Muscle of leg (tissue), 11 donors: Measurements from ENCODE around the gene CD96. TPM values are rescaled to one million over a fixed set of nuclear protein-coding genes. Genes with fewer than 3 reads are reported as not detected.
A peak's percentile ranks its signal among the peaks of the same experiment; 100 is the strongest.
"Not testable (repeated sequence)": the region's sequence is repeated elsewhere in the genome, so short reads cannot be mapped to it uniquely, and the experiment has no call there.

Experiments
- DNase-seq: peaks from one replicate; pipeline ENCODE4 v3.0.0; 2013
- H3K27ac ChIP-seq: one replicate; pipeline ENCODE4 v1.5.1; 2013; ENCODE audit warnings: mild to moderate bottlenecking, low read length, control low read depth
- H3K27me3 ChIP-seq: one replicate; pipeline ENCODE4 v1.6.1; 2013; ENCODE audit warnings: low read length; ENCODE audit not compliant: control insufficient read depth, insufficient read depth
- H3K36me3 ChIP-seq: one replicate; pipeline ENCODE4 v1.6.1; 2013; ENCODE audit warnings: low read length; ENCODE audit not compliant: control insufficient read depth, insufficient read depth
- H3K4me1 ChIP-seq: one replicate; pipeline ENCODE4 v1.6.1; 2013; ENCODE audit warnings: low read length; ENCODE audit not compliant: control insufficient read depth, insufficient read depth
- H3K4me3 ChIP-seq: one replicate; pipeline ENCODE4 v1.5.1; 2013; ENCODE audit warnings: low read length, control low read depth
- H3K9me3 ChIP-seq: replicated peaks from 2 replicates; pipeline ENCODE4 v1.6.1; 2013; ENCODE audit warnings: low read depth, low read length; ENCODE audit not compliant: control insufficient read depth
- WGBS: methylation state at CpG from one replicate; pipeline ENCODE4 v1.1.5; 2013; ENCODE audit warnings: missing lambda C conversion rate; ENCODE audit not compliant: insufficient coverage; 5-methylcytosine and 5-hydroxymethylcytosine counted together
- polyA plus RNA-seq, 8 donors: library from polyadenylated mRNA; unstranded; fragments of 120-200 nt; gene quantifications; one replicate each; pipeline versions ENCODE4 v1.2.1 to v1.2.3, GENCODE V29; 2013; ENCODE audit warnings: inconsistent platforms in 1 of 8, low replicate concordance in 1 of 8; ENCODE audit not compliant: insufficient read length in 8 of 8, insufficient read depth in 1 of 8
- total RNA-seq: library from RNA; stranded (reverse); fragments of 120-200 nt; gene quantifications from one replicate; pipeline ENCODE4 v1.2.4, GENCODE V29; 2013

The CD96 gene
- total and polyA plus RNA-seq, 9 donors, result 0.22 to 0.48 (median 0.35) TPM

DNA sequence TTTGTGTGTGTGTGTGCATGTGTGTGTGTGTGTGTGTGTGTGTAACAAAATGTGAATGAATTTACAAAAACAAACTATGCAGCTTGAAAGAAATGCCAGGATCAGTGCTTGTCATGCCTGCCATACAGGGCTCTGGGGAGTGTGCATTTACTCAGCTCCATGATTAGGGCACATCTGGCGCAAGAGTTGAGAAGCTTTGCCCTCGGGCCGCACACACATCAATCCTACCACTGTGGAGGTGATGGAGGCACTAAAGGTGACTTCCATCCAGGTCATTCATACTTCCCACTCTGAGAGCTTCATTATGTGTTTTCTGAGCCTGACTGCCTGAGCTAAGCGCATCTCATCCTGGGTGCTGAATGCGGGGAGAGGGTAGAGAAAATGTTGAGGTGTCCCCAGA is 125.2 kb downstream of the CD96 start:
- peaks cover 2% of the 10 kb centered on the region for H3K9me3 ChIP-seq
- H3K27me3 ChIP-seq, result no peaks in the 10 kb centered on the region
- DNase-seq, result no peak
- no peak overlapping the region for H3K27ac ChIP-seq
- no peaks in the 10 kb centered on the region for H3K36me3 ChIP-seq
- H3K4me3 ChIP-seq, result no peak overlapping the region
- no peaks in the 10 kb centered on the region for H3K4me1 ChIP-seq
- no CpG with 5 or more reads among the region's 5 CpGs for WGBS

GRCh38 chr3:111667621-111668239 is 125.7 kb downstream of the CD96 start:
- Histone ChIP-seq H3K27ac (peak overlapping the region; percentile 29), H3K4me1 (no peaks in the 10 kb centered on the region), H3K27me3 (no peaks in the 10 kb centered on the region), H3K4me3 (no peak overlapping the region), H3K36me3 (no peaks in the 10 kb centered on the region), H3K9me3 (peaks cover 2% of the 10 kb centered on the region)
- DNase-seq, result peak; percentile 80
- 56% methylated on average over 2 of the region's 5 CpGs for whole genome bisulfite sequencing

DNA sequence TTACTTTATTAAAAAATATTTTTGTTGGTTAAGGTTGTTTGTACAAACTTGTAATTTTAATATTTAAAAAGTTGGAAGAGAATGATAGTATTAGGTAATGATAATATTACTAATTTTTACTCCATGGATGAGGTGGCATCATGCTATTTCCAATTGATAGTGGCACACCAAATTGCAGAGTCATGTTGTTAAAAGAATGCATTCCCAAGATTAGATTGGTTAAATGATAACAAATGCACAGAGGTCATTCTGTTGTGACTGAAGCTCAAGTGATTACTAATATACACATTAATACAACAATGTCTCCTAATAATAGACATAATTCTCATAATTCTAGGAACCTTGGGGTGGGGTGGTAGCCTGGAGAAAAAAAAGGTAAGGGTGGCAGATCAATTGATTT is 126.3 kb downstream of the CD96 start:
- no peaks in the 10 kb centered on the region for H3K27me3 ChIP-seq
- H3K9me3 ChIP-seq, result peaks cover 2% of the 10 kb centered on the region
- no peaks in the 10 kb centered on the region for H3K4me1 ChIP-seq
- H3K4me3 ChIP-seq, result no peak overlapping the region
- H3K36me3 ChIP-seq, result no peaks in the 10 kb centered on the region
- no peak overlapping the region for H3K27ac ChIP-seq
- DNase-seq, result no peak

DNA sequence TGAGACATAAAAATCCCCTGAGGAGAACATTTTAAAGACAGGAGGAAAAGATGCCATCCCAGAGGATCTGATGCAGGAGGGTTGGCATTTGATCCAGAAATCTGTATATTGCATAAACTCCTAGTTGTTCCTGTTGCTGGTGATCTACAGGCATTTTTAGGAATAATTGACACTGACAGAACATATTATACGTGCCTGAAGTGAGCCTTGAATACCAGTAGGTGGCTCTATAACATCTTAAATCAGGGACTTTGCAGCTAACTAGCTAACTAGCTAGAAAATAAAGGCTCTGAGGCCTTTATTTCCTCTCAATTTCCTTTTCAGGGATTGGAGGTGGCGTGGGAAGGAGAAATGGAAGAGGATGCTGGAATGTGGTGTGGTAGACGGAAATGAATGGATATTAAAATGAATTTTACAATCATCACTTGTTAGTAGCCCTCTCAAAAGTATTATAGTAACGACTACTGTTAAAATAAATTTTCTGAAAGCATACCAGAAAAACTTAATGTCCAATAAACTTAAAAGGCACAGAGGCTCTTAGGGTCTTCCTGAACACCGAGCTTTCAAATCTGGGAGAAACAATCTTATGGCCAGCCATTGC is 127.0 kb downstream of the CD96 start:
- Histone ChIP-seq H3K4me1 (peaks cover 4% of the 10 kb centered on the region), H3K27me3 (no peaks in the 10 kb centered on the region), H3K36me3 (no peaks in the 10 kb centered on the region), H3K27ac (no peak overlapping the region), H3K4me3 (no peak overlapping the region), H3K9me3 (peaks cover under 1% of the 10 kb centered on the region)
- 40% methylated on average over 1 of the region's 5 CpGs for WGBS
- peak; percentile 70 for DNase-seq

GRCh38 chr3:111669926-111670630 is 128.1 kb downstream of the CD96 start:
- Histone ChIP-seq H3K36me3 (no peaks in the 10 kb centered on the region), H3K27ac (no peak overlapping the region), H3K9me3 (no peaks in the 10 kb centered on the region), H3K4me3 (no peak overlapping the region), H3K4me1 (peaks cover 6% of the 10 kb centered on the region), H3K27me3 (no peaks in the 10 kb centered on the region)
- WGBS, result 66% methylated on average over 5 of the region's 7 CpGs
- DNase-seq, result no peak

GRCh38 chr3:111672461-111672860 is 130.5 kb downstream of the CD96 start:
- H3K9me3 ChIP-seq, H3K27ac ChIP-seq, H3K27me3 ChIP-seq, H3K36me3 ChIP-seq, DNase-seq, H3K4me3 ChIP-seq, H3K4me1 ChIP-seq: not testable (repeated sequence)
- WGBS, result no CpG with 5 or more reads among the region's 6 CpGs

DNA sequence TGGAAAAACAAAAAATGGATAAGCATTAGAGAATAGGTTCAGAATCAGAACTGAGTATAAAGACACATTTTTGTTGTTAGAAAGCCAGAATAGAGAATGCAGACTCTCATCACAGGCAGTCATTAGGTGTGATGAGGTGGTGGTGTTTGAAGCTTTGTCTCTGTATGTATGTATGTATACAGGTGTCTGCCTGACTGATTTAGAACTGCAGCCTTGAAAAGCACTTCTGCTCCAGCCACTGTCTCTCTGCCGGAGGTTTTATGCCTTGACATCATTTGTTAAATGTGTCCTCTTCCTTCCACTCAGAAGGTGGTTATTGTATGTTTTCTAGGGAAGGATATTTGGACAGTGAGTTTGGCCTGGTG is 133.8 kb downstream of the CD96 start:
- DNase-seq, result no peak
- H3K4me3 ChIP-seq, result no peak overlapping the region
- WGBS, result no CpG with 5 or more reads among the region's 1 CpG

GRCh38 chr3:111676211-111677006 is 134.4 kb downstream of the CD96 start:
- no peaks in the 10 kb centered on the region for H3K36me3 ChIP-seq
- H3K4me1 ChIP-seq, result peaks cover 8% of the 10 kb centered on the region
- no peak for DNase-seq
- no peak overlapping the region for H3K27ac ChIP-seq
- H3K4me3 ChIP-seq, result no peak overlapping the region
- 83% methylated on average over 2 of the region's 8 CpGs for WGBS
- no peaks in the 10 kb centered on the region for H3K27me3 ChIP-seq
- H3K9me3 ChIP-seq, result no peaks in the 10 kb centered on the region

More for the DNA sequence above, 133.8 kb downstream of the CD96 start:
- Histone ChIP-seq H3K27ac (no peak overlapping the region), H3K4me1 (peaks cover 8% of the 10 kb centered on the region), H3K36me3 (no peaks in the 10 kb centered on the region), H3K27me3 (no peaks in the 10 kb centered on the region), H3K9me3 (no peaks in the 10 kb centered on the region)

GRCh38 chr3:111677007-111677392 is 135.0 kb downstream of the CD96 start:
- no peak for DNase-seq
- Histone ChIP-seq H3K9me3 (no peaks in the 10 kb centered on the region), H3K36me3 (no peaks in the 10 kb centered on the region), H3K27ac (no peak overlapping the region), H3K4me3 (no peak overlapping the region), H3K4me1 (peaks cover 8% of the 10 kb centered on the region), H3K27me3 (no peaks in the 10 kb centered on the region)
- no CpG with 5 or more reads among the region's 4 CpGs for WGBS
